H1 (cell line): ENCODE measurements around the gene LAMC3. TPM values are rescaled to one million over a fixed set of nuclear protein-coding genes. Genes with fewer than 3 reads are reported as not detected.

ENCODE experiments used
- CTCF ChIA-PET: fragments of 300-600 bp; sonication (Branson Sonifier 250); formaldehyde crosslinking; loops from one replicate; lab custom pipeline; 2021; ENCODE audit not compliant: partially characterized antibody; lab: Charles Lee
- POLR2A ChIA-PET: fragments of 300-600 bp; sonication (Branson Sonifier 250); formaldehyde crosslinking; loops from one replicate; lab custom pipeline; 2021; ENCODE audit warnings: inconsistent platforms; ENCODE audit not compliant: partially characterized antibody; lab: Charles Lee
- DNase-seq, 2 experiments: peaks; one replicate each; pipeline versions ENCODE4 v3.0.0 to v3.0.0-alpha.2; 2010 to 2022; ENCODE audit warnings: low spot score in 2 of 2, low read depth in 1 of 2, mixed read lengths in 1 of 2
- FAIRE-seq: peaks from 2 replicates; lab custom pipeline; 2011; peaks lifted over from hg19 to GRCh38; lab: Jason Lieb, UNC
- H2AFZ ChIP-seq: 2 replicates; pipeline ENCODE4 v1.8.1; 2012; ENCODE audit warnings: low read length, inconsistent platforms
- H2AK5ac ChIP-seq: 2 replicates; pipeline ENCODE4 v1.6.1; 2013; ENCODE audit warnings: low read depth, low read length
- H2BK120ac ChIP-seq: replicated peaks from 2 replicates; pipeline ENCODE3; 2013; ENCODE audit warnings: low read depth, low read length, inconsistent platforms
- H2BK12ac ChIP-seq: 2 replicates; pipeline ENCODE4 v1.6.1; 2013; ENCODE audit warnings: low read depth, low read length
- H2BK15ac ChIP-seq: 2 replicates; pipeline ENCODE4 v1.6.1; 2013; ENCODE audit warnings: low read length
- H2BK20ac ChIP-seq: 2 replicates; pipeline ENCODE4 v1.6.1; 2013; ENCODE audit warnings: low read length
- H2BK5ac ChIP-seq: 2 replicates; pipeline ENCODE4 v1.6.1; 2013; ENCODE audit warnings: low read depth, low read length
- H3K14ac ChIP-seq: 2 replicates; pipeline ENCODE4 v1.6.1; 2013; ENCODE audit warnings: inconsistent platforms; ENCODE audit not compliant: insufficient read length
- H3K18ac ChIP-seq: 2 replicates; pipeline ENCODE4 v1.6.1; 2013; ENCODE audit warnings: low read length; ENCODE audit errors: extremely low read depth
- H3K23ac ChIP-seq: 2 replicates; pipeline ENCODE4 v1.6.1; 2013; ENCODE audit warnings: inconsistent platforms; ENCODE audit not compliant: insufficient read length
- H3K23me2 ChIP-seq: 2 replicates; pipeline ENCODE4 v1.6.1; 2013; ENCODE audit warnings: low read depth, low read length
- H3K27ac ChIP-seq: 2 replicates; pipeline ENCODE4 v1.6.1; 2011; ENCODE audit warnings: low read depth, low read length, inconsistent platforms
- H3K27me3 ChIP-seq, 4 experiments: replicated peaks in 1 of 4; 1 replicate in 1 of 4; 2 replicates in 3 of 4; pipeline versions ENCODE4 v1.6.1 to v1.8.1; 2011 to 2013; ENCODE audit warnings: low read length in 3 of 4, mild to moderate bottlenecking in 3 of 4, inconsistent platforms in 2 of 4, mixed read lengths in 2 of 4, moderate library complexity in 1 of 4; ENCODE audit not compliant: control insufficient read depth in 3 of 4, insufficient read depth in 3 of 4; ENCODE audit errors: extremely low read depth in 1 of 4
- H3K36me3 ChIP-seq, 4 experiments: 2 replicates each; pipeline versions ENCODE4 v1.6.1 to v1.8.1; 2011 to 2013; ENCODE audit warnings: mild to moderate bottlenecking in 4 of 4, low read length in 3 of 4, moderate library complexity in 2 of 4, control low read depth in 1 of 4, inconsistent platforms in 1 of 4; ENCODE audit not compliant: insufficient read depth in 4 of 4, control insufficient read depth in 2 of 4
- H3K4ac ChIP-seq: replicated peaks from 2 replicates; pipeline ENCODE3; 2013; ENCODE audit warnings: low read length, low read depth, mixed read lengths, inconsistent platforms; ENCODE audit not compliant: insufficient read length
- H3K4me1 ChIP-seq, 4 experiments: replicated peaks in 1 of 4; 1 replicate in 1 of 4; 2 replicates in 3 of 4; pipeline versions ENCODE4 v1.6.1 to v1.8.1; 2011 to 2013; ENCODE audit warnings: low read length in 3 of 4, inconsistent platforms in 2 of 4, mixed read lengths in 1 of 4; ENCODE audit not compliant: insufficient read depth in 4 of 4, control insufficient read depth in 3 of 4
- H3K4me2 ChIP-seq, 2 experiments: 2 replicates each; pipeline versions ENCODE4 v1.6.1 to v1.8.1; 2011 to 2013; ENCODE audit warnings: low read depth in 2 of 2, low read length in 2 of 2, control low read depth in 1 of 2, inconsistent platforms in 1 of 2, mild to moderate bottlenecking in 1 of 2; ENCODE audit not compliant: insufficient read depth in 1 of 2
- H3K4me3 ChIP-seq, 4 experiments: fragments of 200-600, 300-600 bp in 1 of 4; sonication (generic), shearing (Covaris generic), sonication (Bioruptor Twin) in 1 of 4; 2 replicates each; pipeline versions ENCODE4 v1.5.1 to v1.8.1; 2011 to 2016; ENCODE audit warnings: low read length in 4 of 4, low read depth in 3 of 4, control low read depth in 2 of 4, inconsistent platforms in 2 of 4, mild to moderate bottlenecking in 2 of 4, mixed read lengths in 1 of 4, moderate library complexity in 1 of 4; ENCODE audit not compliant: insufficient read depth in 2 of 4; ENCODE audit errors: extremely low read depth in 1 of 4
- H3K56ac ChIP-seq: replicated peaks from 2 replicates; pipeline ENCODE3; 2013; ENCODE audit warnings: low read depth, mild to moderate bottlenecking, mixed read lengths, low read length, inconsistent platforms; ENCODE audit not compliant: insufficient read length
- H3K79me1 ChIP-seq: 2 replicates; pipeline ENCODE4 v1.6.1; 2013; ENCODE audit warnings: low read depth, low read length, control low read depth
- H3K79me2 ChIP-seq, 2 experiments: 2 replicates each; pipeline versions ENCODE4 v1.6.1 to v1.8.1; 2012 to 2013; ENCODE audit warnings: low read length in 2 of 2, mild to moderate bottlenecking in 2 of 2, inconsistent platforms in 1 of 2; ENCODE audit not compliant: insufficient read depth in 2 of 2, control insufficient read depth in 1 of 2
- H3K9ac ChIP-seq, 4 experiments: replicated peaks in 1 of 4; 1 replicate in 1 of 4; 2 replicates in 3 of 4; pipeline versions ENCODE4 v1.6.1 to v1.8.1; 2011 to 2013; ENCODE audit warnings: low read depth in 3 of 4, low read length in 3 of 4, control low read depth in 2 of 4, mild to moderate bottlenecking in 2 of 4, moderate library complexity in 2 of 4, inconsistent platforms in 1 of 4; ENCODE audit errors: extremely low read depth in 1 of 4
- H3K9me3 ChIP-seq, 2 experiments: 2 replicates each; pipeline versions ENCODE4 v1.6.1 to v1.8.1; 2012 to 2013; ENCODE audit warnings: mild to moderate bottlenecking in 2 of 2, moderate library complexity in 2 of 2, control low read depth in 1 of 2, inconsistent platforms in 1 of 2, low read depth in 1 of 2, low read length in 1 of 2, mixed read lengths in 1 of 2; ENCODE audit not compliant: insufficient read depth in 2 of 2
- H4K20me1 ChIP-seq, 2 experiments: replicated peaks in 1 of 2; 2 replicates each; pipeline versions ENCODE3 to v1.8.1; 2011 to 2013; ENCODE audit warnings: inconsistent platforms in 2 of 2, low read length in 2 of 2, mild to moderate bottlenecking in 1 of 2; ENCODE audit not compliant: insufficient read depth in 2 of 2, control insufficient read depth in 1 of 2
- H4K5ac ChIP-seq: 2 replicates; pipeline ENCODE4 v1.6.1; 2013; ENCODE audit warnings: low read length, low read depth, mixed read lengths, inconsistent platforms; ENCODE audit not compliant: insufficient read length
- H4K8ac ChIP-seq: 2 replicates; pipeline ENCODE4 v1.8.0; 2013; ENCODE audit warnings: mild to moderate bottlenecking, moderate library complexity, low read length, inconsistent platforms; ENCODE audit not compliant: insufficient read depth; ENCODE audit errors: extremely low read depth
- H4K91ac ChIP-seq: replicated peaks from 2 replicates; pipeline ENCODE3; 2013; ENCODE audit warnings: low read length, mixed read lengths, inconsistent platforms; ENCODE audit not compliant: insufficient read length
- CBX8 ChIP-seq: fragments of 300-800, 300-1000 bp; sonication (generic); IDR thresholded peaks from 2 replicates; pipeline ENCODE4 v1.7.1; 2016; ENCODE audit warnings: low read depth, low read length, borderline replicate concordance
- RAD21 ChIP-seq, 2 experiments: IDR thresholded peaks in 1 of 2; conservative IDR thresholded peaks in 1 of 2; 2 replicates each; pipeline ENCODE4 v1.6.1; 2011; ENCODE audit warnings: low read depth in 2 of 2, low read length in 2 of 2, improper control_type of control experiment in 1 of 2, inconsistent platforms in 1 of 2, mild to moderate bottlenecking in 1 of 2, moderate library complexity in 1 of 2
- RBBP5 ChIP-seq: IDR thresholded peaks from 2 replicates; pipeline ENCODE4 v1.7.1; 2012; ENCODE audit warnings: low read depth, mild to moderate bottlenecking, inconsistent platforms, low read length, moderate library complexity, borderline replicate concordance
- SIX5 ChIP-seq: IDR thresholded peaks from 2 replicates; pipeline ENCODE4 v1.6.1; 2011; ENCODE audit warnings: mild to moderate bottlenecking, low read depth, low read length
- SP1 ChIP-seq: IDR thresholded peaks from 2 replicates; pipeline ENCODE4 v1.6.1; 2011; ENCODE audit warnings: low read depth, low read length
- TAF1 ChIP-seq: IDR thresholded peaks from 2 replicates; pipeline ENCODE4 v1.6.1; 2011; ENCODE audit warnings: mild to moderate bottlenecking, low read depth, low read length
- TBP ChIP-seq: IDR thresholded peaks from 2 replicates; pipeline ENCODE4 v1.6.1; 2011; ENCODE audit warnings: low read depth, low read length, improper control_type of control experiment
- WGBS, 2 experiments: shearing (Covaris generic) in 1 of 2; methylation state at CpG; one replicate each; pipeline versions ENCODE4 v1.1.6 to v1.1.7; 2013 to 2015; ENCODE audit warnings: low lambda C conversion rate in 2 of 2, mixed read lengths in 2 of 2, inconsistent platforms in 1 of 2, low coverage in 1 of 2, missing lambda C conversion rate in 1 of 2; ENCODE audit not compliant: insufficient replicate concordance in 2 of 2, insufficient coverage in 1 of 2, insufficient read length in 1 of 2; ENCODE audit errors: extremely low coverage in 1 of 2, missing lambda C conversion rate in 1 of 2; 5-methylcytosine and 5-hydroxymethylcytosine counted together
- polyA plus RNA-seq, 7 experiments: library from polyadenylated mRNA; depleted of rRNA in 3 of 7; stranded (reverse) in 5 of 7; unstranded in 2 of 7; fragments of >200 nt in 5 of 7; fragments of 200-250 nt in 2 of 7; gene quantifications; 1 replicate in 5 of 7; 2 replicates in 1 of 7; 4 replicates in 1 of 7; pipeline versions ENCODE4 v1.2.1 to v1.2.3, GENCODE V29; 2011 to 2013; ENCODE audit warnings: missing spikeins in 2 of 7, mixed read lengths in 2 of 7
- total RNA-seq: library from RNA; stranded (reverse); fragmentation: NEBNext Ultra II Directional; extraction: Animal tissue kit (Norgen Biotek cat#: 25700); gene quantifications from 2 replicates; pipeline ENCODE4 v1.2.1, GENCODE V29; 2021
- TF ChIP-seq, protein P1 (sequence below): IDR thresholded peaks from 2 replicates; pipeline ENCODE4 v1.6.1; 2011; ENCODE audit warnings: low read length, improper control_type of control experiment
- TF ChIP-seq, protein P2 (sequence below): IDR thresholded peaks from 2 replicates; pipeline ENCODE4 v1.6.1; 2012; ENCODE audit warnings: inconsistent platforms

LAMC3 gene
- total and polyA plus RNA-seq, 2 of the 8 experiments (the other 6 are each of a cell fraction or from before 2014, with no cell fraction given), result 9.3 to 12.3 TPM

- Histone ChIP-seq H2AK5ac (no peak overlapping the region), H3K14ac (no peak overlapping the region), H3K4me2 (no peak overlapping the region), H3K56ac (no peak overlapping the region), H2BK120ac (no peak overlapping the region), H3K27ac (no peak overlapping the region), H3K9me3 (no peaks in the 10 kb centered on the region), H3K23me2 (peaks cover 4% of the 10 kb centered on the region; the same call in 1 of the 2 replicates), H4K20me1 (no peaks in the 10 kb centered on the region), H4K8ac (peak overlapping the region; percentile 18; the same call in 1 of the 2 replicates), H3K79me1 (no peaks in the 10 kb centered on the region), H2AFZ (no peak overlapping the region), H3K23ac (no peak overlapping the region), H3K36me3 (no peaks in the 10 kb centered on the region), H3K27me3 (no peaks in the 10 kb centered on the region; a peak in 1 of 7 replicates), H2BK20ac (no peak overlapping the region), H2BK15ac (no peak overlapping the region; the same call in 1 of the 2 replicates), H3K9ac (no peak overlapping the region), H3K4ac (no peak overlapping the region), H3K79me2 (no peaks in the 10 kb centered on the region), H3K4me1 (peaks cover 0 to 3% (median 0%) of the 10 kb centered on the region in 4 experiments; a peak in 1 of 7 replicates), H4K91ac (no peak overlapping the region), H3K18ac (no peak overlapping the region), H2BK5ac (no peak overlapping the region), H4K5ac (no peak overlapping the region), H2BK12ac (no peak overlapping the region), H3K4me3 (no peak overlapping the region)
- POLR2A ChIA-PET, result interaction anchor here (1.0 kb wide), 1 partner anchor 10 kb away, joined by 4 read pairs; no protein-coding TSS in a partner anchor
- no peak for FAIRE-seq
- TF ChIP-seq, protein P1, sequence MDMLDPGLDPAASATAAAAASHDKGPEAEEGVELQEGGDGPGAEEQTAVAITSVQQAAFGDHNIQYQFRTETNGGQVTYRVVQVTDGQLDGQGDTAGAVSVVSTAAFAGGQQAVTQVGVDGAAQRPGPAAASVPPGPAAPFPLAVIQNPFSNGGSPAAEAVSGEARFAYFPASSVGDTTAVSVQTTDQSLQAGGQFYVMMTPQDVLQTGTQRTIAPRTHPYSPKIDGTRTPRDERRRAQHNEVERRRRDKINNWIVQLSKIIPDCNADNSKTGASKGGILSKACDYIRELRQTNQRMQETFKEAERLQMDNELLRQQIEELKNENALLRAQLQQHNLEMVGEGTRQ, result no peak
- TF ChIP-seq RAD21 (IDR thresholded peaks at IDR 0.05 in 1 of 2, conservative IDR thresholded peaks at IDR 0.05 in 1 of 2; ENCODE audit: low read depth in 2 of 2, low read length in 2 of 2), result no peak
- no peak for TF ChIP-seq TAF1
- TF ChIP-seq SP1, result no peak
- no peak for TF ChIP-seq TBP
- no peak for TF ChIP-seq RBBP5
- TF ChIP-seq, protein P2, sequence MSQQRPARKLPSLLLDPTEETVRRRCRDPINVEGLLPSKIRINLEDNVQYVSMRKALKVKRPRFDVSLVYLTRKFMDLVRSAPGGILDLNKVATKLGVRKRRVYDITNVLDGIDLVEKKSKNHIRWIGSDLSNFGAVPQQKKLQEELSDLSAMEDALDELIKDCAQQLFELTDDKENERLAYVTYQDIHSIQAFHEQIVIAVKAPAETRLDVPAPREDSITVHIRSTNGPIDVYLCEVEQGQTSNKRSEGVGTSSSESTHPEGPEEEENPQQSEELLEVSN, result no peak
- no peak for TF ChIP-seq SIX5
- TF ChIP-seq CBX8, result no peak
- no peak for DNase-seq
- WGBS, 2 experiments, result 70% methylated on average over 6 of the region's 6 CpGs; no CpG with 5 or more reads in 1 of the 2 experiments
- CTCF ChIA-PET, result interaction anchor here (0.7 to 3.3 kb wide), 10 partner anchors 10 to 85 kb away, joined by 3 to 17 read pairs (median 5); no protein-coding TSS in a partner anchor
These were observed 36.6 kb upstream of the LAMC3 start for GRCh38 chr9:130972277-130972956.
